IMR-90 (cell line): ENCODE data around the gene INSYN2A. TPM values are rescaled to one million over a fixed set of nuclear protein-coding genes. Genes with fewer than 3 reads are reported as not detected.

Experiments used
- ATAC-seq: fragments of 200-7000 bp; cut with Tn5 transposase; 2 replicates; pipeline ENCODE4 v1.9.1; 2020; ENCODE audit warnings: low read depth, mild to moderate bottlenecking, moderate library complexity
- BruUV-seq: library from RNA; stranded (reverse); fragments of 400-500 nt; replicated peaks from 2 replicates; lab custom pipeline; 2021; lab: Mats Ljungman, UMichigan
- CTCF ChIA-PET: fragments of 300-600 bp; formaldehyde crosslinking; extraction: SDS; loops from one replicate; lab custom pipeline; 2021; ENCODE audit warnings: antibody characterized with exemption; lab: Yijun Ruan, JAX
- POLR2A ChIA-PET: fragments of 300-600 bp; sonication (Branson Sonifier 250); formaldehyde crosslinking; loops from one replicate; lab custom pipeline; 2022; ENCODE audit warnings: antibody characterized with exemption; ENCODE audit not compliant: unreplicated experiment; lab: Charles Lee
- DNase-seq: peaks from one replicate; pipeline ENCODE4 v3.0.0; 2013
- H2AFZ ChIP-seq: replicated peaks from 2 replicates; pipeline ENCODE3; 2013; ENCODE audit warnings: low read length, mild to moderate bottlenecking; ENCODE audit not compliant: poor library complexity
- H2AK5ac ChIP-seq: 2 replicates; pipeline ENCODE4 v1.6.1; 2013; ENCODE audit warnings: low read depth, low read length, inconsistent platforms
- H2AK9ac ChIP-seq: replicated peaks from 2 replicates; pipeline ENCODE3; 2013; ENCODE audit warnings: mild to moderate bottlenecking, low read depth, low read length, moderate library complexity; ENCODE audit not compliant: poor library complexity
- H2BK120ac ChIP-seq: 2 replicates; pipeline ENCODE4 v1.6.1; 2013; ENCODE audit warnings: low read depth, low read length, inconsistent platforms
- H2BK15ac ChIP-seq: 3 replicates; pipeline ENCODE4 v1.6.1; 2013; ENCODE audit warnings: low read depth, low read length, inconsistent platforms
- H2BK20ac ChIP-seq: 2 replicates; pipeline ENCODE4 v1.6.1; 2013; ENCODE audit warnings: low read depth, mild to moderate bottlenecking, inconsistent platforms, low read length, moderate library complexity
- H2BK5ac ChIP-seq: 2 replicates; pipeline ENCODE4 v1.6.1; 2013; ENCODE audit warnings: mild to moderate bottlenecking, low read depth, low read length, inconsistent platforms; ENCODE audit not compliant: poor library complexity, severe bottlenecking
- H3K14ac ChIP-seq: replicated peaks from 2 replicates; pipeline ENCODE4 v1.6.1; 2013; ENCODE audit warnings: low read depth, low read length, inconsistent platforms
- H3K18ac ChIP-seq: 2 replicates; pipeline ENCODE4 v1.6.1; 2013; ENCODE audit warnings: low read depth, low read length, control low read depth
- H3K23ac ChIP-seq: 2 replicates; pipeline ENCODE4 v1.6.1; 2013; ENCODE audit warnings: low read depth, low read length, inconsistent platforms
- H3K27ac ChIP-seq: 2 replicates; pipeline ENCODE4 v1.5.1; 2013; ENCODE audit warnings: mild to moderate bottlenecking, control low read depth, low read length; ENCODE audit not compliant: insufficient read depth
- H3K27me3 ChIP-seq: 2 replicates; pipeline ENCODE4 v1.6.1; 2013; ENCODE audit warnings: low read length; ENCODE audit not compliant: control insufficient read depth, insufficient read depth
- H3K36me3 ChIP-seq: 2 replicates; pipeline ENCODE4 v1.6.1; 2013; ENCODE audit warnings: low read length, mixed read lengths; ENCODE audit not compliant: control insufficient read depth, insufficient read depth
- H3K4ac ChIP-seq: 2 replicates; pipeline ENCODE4 v1.6.1; 2013; ENCODE audit warnings: low read depth, low read length, inconsistent platforms
- H3K4me1 ChIP-seq: 2 replicates; pipeline ENCODE4 v1.6.1; 2013; ENCODE audit warnings: low read length, mixed read lengths; ENCODE audit not compliant: control insufficient read depth, insufficient read depth
- H3K4me2 ChIP-seq: 2 replicates; pipeline ENCODE4 v1.6.1; 2013; ENCODE audit warnings: low read depth, mild to moderate bottlenecking, control low read depth, low read length, moderate library complexity
- H3K4me3 ChIP-seq: 2 replicates; pipeline ENCODE4 v1.5.1; 2013; ENCODE audit warnings: low read depth, mild to moderate bottlenecking, control low read depth, low read length, moderate library complexity; ENCODE audit not compliant: insufficient read depth
- H3K56ac ChIP-seq: 2 replicates; pipeline ENCODE4 v1.6.1; 2013; ENCODE audit warnings: low read length, inconsistent platforms; ENCODE audit not compliant: insufficient read depth; ENCODE audit errors: extremely low read depth
- H3K79me1 ChIP-seq, 2 experiments: 2 replicates each; pipeline ENCODE4 v1.6.1; 2013; ENCODE audit warnings: low read length in 2 of 2, inconsistent platforms in 1 of 2, low read depth in 1 of 2
- H3K9ac ChIP-seq: 2 replicates; pipeline ENCODE4 v1.6.1; 2013; ENCODE audit warnings: low read depth, low read length, control low read depth
- H3K9me1 ChIP-seq: 2 replicates; pipeline ENCODE4 v1.6.1; 2013; ENCODE audit warnings: low read length, inconsistent platforms; ENCODE audit not compliant: insufficient read depth
- H3K9me3 ChIP-seq: 2 replicates; pipeline ENCODE4 v1.6.1; 2013; ENCODE audit warnings: low read length; ENCODE audit not compliant: control insufficient read depth, insufficient read depth
- H4K20me1 ChIP-seq: 2 replicates; pipeline ENCODE4 v1.6.1; 2013; ENCODE audit warnings: low read length, inconsistent platforms; ENCODE audit not compliant: insufficient read depth
- H4K5ac ChIP-seq: 2 replicates; pipeline ENCODE4 v1.6.1; 2013; ENCODE audit warnings: mild to moderate bottlenecking, low read depth, low read length, control low read depth
- H4K8ac ChIP-seq, 2 experiments: 2 replicates each; pipeline ENCODE4 v1.6.1; 2013; ENCODE audit warnings: low read depth in 2 of 2, low read length in 2 of 2, control low read depth in 1 of 2, inconsistent platforms in 1 of 2
- H4K91ac ChIP-seq: 2 replicates; pipeline ENCODE4 v1.6.1; 2013; ENCODE audit warnings: low read depth, low read length, inconsistent platforms; ENCODE audit not compliant: insufficient read depth
- BHLHE40 ChIP-seq: fragments of 150-350 bp; IDR thresholded peaks from 2 replicates; pipeline ENCODE4 v1.6.1; 2016; ENCODE audit warnings: mild to moderate bottlenecking, low read depth, low read length
- MAFK ChIP-seq: IDR thresholded peaks from 2 replicates; pipeline ENCODE4 v1.6.1; 2012; ENCODE audit warnings: low read depth, low read length, improper control_type of control experiment
- RAD21 ChIP-seq: IDR thresholded peaks from 2 replicates; pipeline ENCODE4 v1.6.1; 2012; ENCODE audit warnings: low read length, improper control_type of control experiment
- WGBS, 2 experiments: methylation state at CpG; one replicate each; pipeline versions ENCODE4 v1.1.5 to v1.1.7; 2013; ENCODE audit warnings: missing lambda C conversion rate in 2 of 2; ENCODE audit not compliant: insufficient read length in 1 of 2; ENCODE audit errors: extremely low coverage in 2 of 2; 5-methylcytosine and 5-hydroxymethylcytosine counted together
- dilution Hi-C: fragments of 300-500 bp; cut with HindIII; formaldehyde crosslinking; loops from one replicate; pipeline ENCODE4 v1.14.3; 2018; ENCODE audit warnings: low sequenced_read_pairs; ENCODE audit not compliant: unreplicated experiment
- in situ Hi-C: fragments of 300-500 bp; cut with MboI; formaldehyde crosslinking; loops from 3 replicates; pipeline ENCODE4 v1.14.3; 2019; ENCODE audit warnings: low sequenced_read_pairs, inconsistent platforms, mixed read lengths
- intact Hi-C: fragments of 100-400 bp; cut with micrococcal nuclease; formaldehyde crosslinking; loops from 2 replicates; pipeline ENCODE4 v1.10.0; 2022
- polyA plus RNA-seq, 3 experiments: library from polyadenylated mRNA; depleted of rRNA; stranded (reverse); fragments of >200 nt; gene quantifications; 2 replicates each; pipeline ENCODE4 v1.2.3, GENCODE V29; 2012; ENCODE audit warnings: low replicate concordance in 1 of 3
- total RNA-seq: library from RNA; depleted of rRNA; stranded (reverse); fragments of >200 nt; gene quantifications from 2 replicates; pipeline ENCODE4 v1.2.3, GENCODE V29; 2012

INSYN2A gene
- total and polyA plus RNA-seq, 2 of the 4 experiments (the other 2 are of a cell fraction) = 0.10 to 0.18 TPM

DNA sequence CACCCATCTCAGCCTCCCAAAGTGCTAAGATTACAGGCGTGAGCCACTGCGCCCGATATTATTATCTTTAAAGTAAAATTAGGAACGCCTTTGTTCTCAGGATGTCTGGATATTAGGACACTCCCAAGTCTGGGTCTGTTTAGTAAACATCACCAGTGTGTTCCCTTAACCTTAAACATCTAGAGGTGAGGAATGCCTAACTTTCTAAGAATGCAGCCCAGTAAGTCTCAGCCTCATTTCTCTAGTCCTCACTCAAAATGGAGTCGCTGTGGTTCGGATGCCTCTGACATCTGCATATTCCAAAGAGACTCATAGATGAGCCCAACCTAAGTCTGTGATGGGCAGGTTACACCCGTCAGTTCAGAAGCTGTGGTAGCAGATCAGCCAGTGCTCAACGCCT lies 4.3 kb upstream of the INSYN2A start:
- Histone ChIP-seq H3K4ac (no peak overlapping the region), H3K4me1 (peaks cover 4% of the 10 kb centered on the region; the same call in 1 of the 2 replicates), H3K4me2 (no peak overlapping the region), H3K9me1 (peaks cover 7% of the 10 kb centered on the region), H3K56ac (no peak overlapping the region), H2AFZ (no peak overlapping the region), H2AK9ac (no peak overlapping the region), H4K8ac (no peak overlapping the region), H3K36me3 (peaks cover 11% of the 10 kb centered on the region), H3K14ac (no peak overlapping the region), H2BK20ac (no peak overlapping the region), H3K4me3 (no peak overlapping the region), H2BK5ac (no peak overlapping the region), H3K79me1 (peaks cover 0 to 19% of the 10 kb centered on the region in 2 experiments; a peak in 2 of 4 replicates), H2BK120ac (no peak overlapping the region), H4K20me1 (peaks cover 24% of the 10 kb centered on the region), H3K23ac (no peak overlapping the region), H2AK5ac (no peak overlapping the region), H3K18ac (no peak overlapping the region), H2BK15ac (no peak overlapping the region), H4K91ac (no peak overlapping the region), H4K5ac (no peak overlapping the region), H3K9me3 (no peaks in the 10 kb centered on the region), H3K27ac (no peak overlapping the region), H3K9ac (no peak overlapping the region), H3K27me3 (no peaks in the 10 kb centered on the region; the same call in 1 of the 2 replicates)
- 92% methylated on average over 2 of the region's 8 CpGs; no CpG with 5 or more reads in 1 of the 2 experiments for WGBS, 2 experiments
- intact Hi-C loops (no loop called here), in situ Hi-C loops (no loop called here), dilution Hi-C loops (no loop called here)
- no TSS peak for BruUV-seq
- ATAC-seq = no peak
- POLR2A ChIA-PET = no interaction called here
- DNase-seq = no peak
- CTCF ChIA-PET = no interaction called here
- TF ChIP-seq RAD21 (no peak), MAFK (no peak), BHLHE40 (no peak)
